ENCODE data around the gene SEPTIN5.

SEPTIN5 gene

DNA sequence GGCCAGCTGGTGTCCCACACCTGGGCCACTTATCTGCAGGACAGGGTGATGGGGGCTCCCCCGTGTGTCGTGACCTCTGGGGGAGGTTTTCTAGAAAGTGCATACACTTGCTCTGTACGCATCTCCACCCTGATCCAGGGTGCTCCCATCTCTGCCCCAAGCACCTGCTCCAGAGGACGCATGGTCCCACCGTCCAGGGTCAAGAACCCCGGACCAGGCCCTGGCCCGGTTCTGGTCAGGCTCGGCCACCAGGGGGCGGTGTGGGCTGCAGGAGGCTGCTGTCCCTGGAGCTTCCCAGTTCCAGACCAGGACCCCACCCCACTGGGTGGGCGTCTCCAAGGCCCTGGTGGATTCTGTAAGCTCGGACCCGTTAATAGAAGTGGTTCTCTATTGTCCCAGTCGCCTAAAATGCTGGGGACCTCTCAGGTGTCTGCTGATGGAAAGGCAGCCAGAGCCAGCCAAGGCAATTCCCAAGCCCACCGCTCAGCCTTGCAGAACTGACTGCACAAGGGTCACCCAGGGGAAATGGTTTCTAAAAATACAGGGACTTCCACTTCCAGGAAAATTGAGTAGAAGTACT is 34.7 kb upstream of the SEPTIN5 start:
- H4K20me1 ChIP-seq (ENCODE audit: insufficient read depth, low read length): no peaks in the 10 kb centered on the region
- H3K9me3 ChIP-seq (ENCODE audit: insufficient read depth, low read length): no peaks in the 10 kb centered on the region
- no peak overlapping the region for H2AFZ ChIP-seq (ENCODE audit: low read depth, low read length)
- H3K4me1 ChIP-seq (ENCODE audit: low read length): no peaks in the 10 kb centered on the region
- H3K4me2 ChIP-seq (ENCODE audit: low read length): no peak overlapping the region
- H3K79me2 ChIP-seq (ENCODE audit: low read length): no peaks in the 10 kb centered on the region
- H3K27me3 ChIP-seq (ENCODE audit: low read depth, low read length): peaks cover 37% of the 10 kb centered on the region
- H3K27ac ChIP-seq (ENCODE audit: low read length): no peak overlapping the region
- H3K9ac ChIP-seq (ENCODE audit: low read length): no peak overlapping the region
- no peak for TF ChIP-seq EZH2phosphoT487 (IDR thresholded peaks at IDR 0.05; ENCODE audit: low read depth)
- TF ChIP-seq, protein P1, sequence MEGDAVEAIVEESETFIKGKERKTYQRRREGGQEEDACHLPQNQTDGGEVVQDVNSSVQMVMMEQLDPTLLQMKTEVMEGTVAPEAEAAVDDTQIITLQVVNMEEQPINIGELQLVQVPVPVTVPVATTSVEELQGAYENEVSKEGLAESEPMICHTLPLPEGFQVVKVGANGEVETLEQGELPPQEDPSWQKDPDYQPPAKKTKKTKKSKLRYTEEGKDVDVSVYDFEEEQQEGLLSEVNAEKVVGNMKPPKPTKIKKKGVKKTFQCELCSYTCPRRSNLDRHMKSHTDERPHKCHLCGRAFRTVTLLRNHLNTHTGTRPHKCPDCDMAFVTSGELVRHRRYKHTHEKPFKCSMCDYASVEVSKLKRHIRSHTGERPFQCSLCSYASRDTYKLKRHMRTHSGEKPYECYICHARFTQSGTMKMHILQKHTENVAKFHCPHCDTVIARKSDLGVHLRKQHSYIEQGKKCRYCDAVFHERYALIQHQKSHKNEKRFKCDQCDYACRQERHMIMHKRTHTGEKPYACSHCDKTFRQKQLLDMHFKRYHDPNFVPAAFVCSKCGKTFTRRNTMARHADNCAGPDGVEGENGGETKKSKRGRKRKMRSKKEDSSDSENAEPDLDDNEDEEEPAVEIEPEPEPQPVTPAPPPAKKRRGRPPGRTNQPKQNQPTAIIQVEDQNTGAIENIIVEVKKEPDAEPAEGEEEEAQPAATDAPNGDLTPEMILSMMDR (IDR thresholded peaks at IDR 0.05; ENCODE audit: low read depth, low read length): peak; percentile 95
- no peak overlapping the region for H3K4me3 ChIP-seq (ENCODE audit: low read length)
- H3K36me3 ChIP-seq (replicated peaks; ENCODE audit: low read depth, low read length): no peaks in the 10 kb centered on the region

DNA sequence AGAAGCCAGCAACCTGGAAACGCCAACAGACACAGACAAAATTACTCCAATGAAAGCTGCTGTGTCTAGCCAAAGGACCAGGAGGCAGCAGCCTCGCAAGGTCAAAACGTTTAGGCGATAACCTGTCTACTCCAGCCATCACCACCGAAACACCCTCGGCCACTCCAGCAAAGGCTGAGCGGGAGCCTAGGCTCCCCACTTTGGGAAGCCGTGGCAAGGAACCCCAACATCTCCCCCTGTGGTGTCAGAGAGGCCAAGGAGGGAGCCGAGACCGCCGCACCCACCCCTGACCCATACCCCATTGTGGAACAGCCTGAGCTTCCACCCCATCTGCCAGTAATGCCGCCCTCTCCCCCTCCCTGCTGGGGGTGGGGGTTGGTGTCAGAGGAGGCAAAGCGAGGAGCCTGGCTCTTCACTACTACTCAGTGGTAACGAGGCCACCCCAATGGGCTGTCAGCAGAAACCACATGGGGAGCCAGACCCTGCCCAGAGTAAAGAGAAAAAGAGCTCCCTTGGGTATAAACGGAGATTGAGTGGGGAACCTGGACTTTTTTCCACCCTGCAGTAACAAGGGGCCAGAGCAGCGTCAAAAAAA is 33.9 kb upstream of the SEPTIN5 start:
- H3K4me3 ChIP-seq (ENCODE audit: low read length): no peak overlapping the region
- no peak overlapping the region for H3K4me2 ChIP-seq (ENCODE audit: low read length)
- H4K20me1 ChIP-seq (ENCODE audit: insufficient read depth, low read length): no peaks in the 10 kb centered on the region
- no peaks in the 10 kb centered on the region for H3K9me3 ChIP-seq (ENCODE audit: insufficient read depth, low read length)
- H3K9ac ChIP-seq (ENCODE audit: low read length): no peak overlapping the region
- H3K36me3 ChIP-seq (replicated peaks; ENCODE audit: low read depth, low read length): no peaks in the 10 kb centered on the region
- H3K27me3 ChIP-seq (ENCODE audit: low read depth, low read length): peaks cover 32% of the 10 kb centered on the region
- no peaks in the 10 kb centered on the region for H3K79me2 ChIP-seq (ENCODE audit: low read length)
- H2AFZ ChIP-seq (ENCODE audit: low read depth, low read length): no peak overlapping the region
- no peak overlapping the region for H3K27ac ChIP-seq (ENCODE audit: low read length)
- no peaks in the 10 kb centered on the region for H3K4me1 ChIP-seq (ENCODE audit: low read length)
- TF ChIP-seq, protein P1 (IDR thresholded peaks at IDR 0.05; ENCODE audit: low read depth, low read length): no peak

DNA sequence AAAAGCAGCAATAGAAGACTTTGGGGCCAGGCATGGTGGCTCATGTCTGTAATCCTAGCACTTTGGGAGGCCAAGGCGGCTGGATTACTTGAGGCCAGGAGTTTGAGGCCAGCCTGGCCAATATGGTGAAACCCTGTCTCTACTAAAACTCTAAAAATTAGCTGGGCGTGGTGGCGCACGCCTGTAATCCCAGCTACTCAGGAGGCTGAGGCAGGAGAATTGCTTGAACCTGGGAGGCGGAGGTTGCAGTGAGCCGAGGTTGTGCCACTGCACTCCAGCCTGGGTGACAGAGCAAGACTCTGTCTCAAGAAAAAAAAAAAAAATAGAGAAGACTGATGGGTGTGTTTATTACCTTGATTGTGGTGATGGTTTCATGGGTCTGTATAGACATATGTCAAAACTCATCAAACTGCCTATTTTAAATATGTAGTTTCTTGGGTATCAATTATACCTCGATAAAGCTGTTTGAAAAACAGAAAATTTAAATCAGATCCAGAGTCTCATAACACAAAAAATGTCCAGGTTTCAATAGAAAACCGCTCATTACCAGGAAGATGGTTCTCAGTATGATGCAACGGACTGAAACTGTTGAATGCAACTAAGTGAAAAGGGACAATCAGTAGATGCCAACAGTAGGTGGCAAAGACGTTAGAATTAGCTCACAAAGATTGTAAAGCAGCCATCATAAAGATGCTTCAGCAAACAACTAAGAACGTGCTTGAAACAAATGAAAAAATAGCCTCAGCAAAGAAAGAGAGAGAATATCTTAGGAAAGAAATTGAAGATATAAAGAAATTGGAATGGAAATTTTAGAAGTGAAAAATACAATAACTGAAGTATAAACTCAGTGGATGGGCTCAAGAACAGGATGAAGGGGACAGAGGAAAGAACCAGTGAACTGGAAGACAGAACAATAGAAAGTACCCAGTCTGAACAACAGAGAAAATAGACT is 33.1 kb upstream of the SEPTIN5 start:
- H2AFZ ChIP-seq (ENCODE audit: low read depth, low read length): no peak overlapping the region
- no peaks in the 10 kb centered on the region for H4K20me1 ChIP-seq (ENCODE audit: insufficient read depth, low read length)
- H3K36me3 ChIP-seq (replicated peaks; ENCODE audit: low read depth, low read length): no peaks in the 10 kb centered on the region
- H3K4me3 ChIP-seq (ENCODE audit: low read length): no peak overlapping the region
- H3K9ac ChIP-seq (ENCODE audit: low read length): no peak overlapping the region
- H3K4me2 ChIP-seq (ENCODE audit: low read length): no peak overlapping the region
- H3K4me1 ChIP-seq (ENCODE audit: low read length): no peaks in the 10 kb centered on the region
- no peak overlapping the region for H3K27ac ChIP-seq (ENCODE audit: low read length)
- no peak for TF ChIP-seq EZH2phosphoT487 (IDR thresholded peaks at IDR 0.05; ENCODE audit: low read depth)
- TF ChIP-seq, protein P1 (IDR thresholded peaks at IDR 0.05; ENCODE audit: low read depth, low read length): no peak
- H3K27me3 ChIP-seq (ENCODE audit: low read depth, low read length): peaks cover 25% of the 10 kb centered on the region
- no peaks in the 10 kb centered on the region for H3K79me2 ChIP-seq (ENCODE audit: low read length)
- H3K9me3 ChIP-seq (ENCODE audit: insufficient read depth, low read length): no peaks in the 10 kb centered on the region

DNA sequence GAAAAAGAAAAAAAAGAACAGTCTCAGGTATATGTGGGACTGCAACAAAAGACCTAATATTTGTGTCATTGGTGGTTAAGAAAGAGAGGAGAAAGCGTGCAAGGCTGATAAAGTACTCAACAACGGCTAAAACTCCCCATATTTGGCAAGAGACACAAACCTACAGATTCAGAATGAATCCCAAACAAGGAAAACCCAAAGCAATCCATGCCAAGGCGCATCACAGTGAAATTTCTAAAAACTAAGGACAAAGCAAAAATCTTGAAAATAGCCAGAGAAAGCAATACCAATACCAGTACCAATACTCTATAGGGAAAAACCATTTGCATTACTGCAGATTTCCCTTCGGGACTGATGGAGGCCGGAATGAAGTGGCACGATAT is 32.4 kb upstream of the SEPTIN5 start:
- Histone ChIP-seq H3K27me3 (ENCODE audit: low read depth, low read length) (peaks cover 25% of the 10 kb centered on the region), H3K4me3 (ENCODE audit: low read length) (no peak overlapping the region), H3K4me2 (ENCODE audit: low read length) (no peak overlapping the region), H2AFZ (ENCODE audit: low read depth, low read length) (no peak overlapping the region), H3K9me3 (ENCODE audit: insufficient read depth, low read length) (no peaks in the 10 kb centered on the region), H3K27ac (ENCODE audit: low read length) (no peak overlapping the region), H3K9ac (ENCODE audit: low read length) (no peak overlapping the region), H3K36me3 (replicated peaks; ENCODE audit: low read depth, low read length) (no peaks in the 10 kb centered on the region), H4K20me1 (ENCODE audit: insufficient read depth, low read length) (no peaks in the 10 kb centered on the region), H3K79me2 (ENCODE audit: low read length) (no peaks in the 10 kb centered on the region), H3K4me1 (ENCODE audit: low read length) (no peaks in the 10 kb centered on the region)
- TF ChIP-seq, protein P1 (IDR thresholded peaks at IDR 0.05; ENCODE audit: low read depth, low read length): no peak
- no peak for TF ChIP-seq EZH2phosphoT487 (IDR thresholded peaks at IDR 0.05; ENCODE audit: low read depth)
